IMR-90 (cell line): ENCODE results near the gene GARNL3.

Experiments
- MAFK ChIP-seq: IDR thresholded peaks from 2 replicates; pipeline ENCODE4 v1.6.1; 2012; ENCODE audit warnings: low read depth, low read length, improper control_type of control experiment
- POLR2A ChIP-seq: IDR thresholded peaks from 2 replicates; pipeline ENCODE4 v1.6.1; 2012; ENCODE audit warnings: mild to moderate bottlenecking, low read depth, low read length

DNA sequence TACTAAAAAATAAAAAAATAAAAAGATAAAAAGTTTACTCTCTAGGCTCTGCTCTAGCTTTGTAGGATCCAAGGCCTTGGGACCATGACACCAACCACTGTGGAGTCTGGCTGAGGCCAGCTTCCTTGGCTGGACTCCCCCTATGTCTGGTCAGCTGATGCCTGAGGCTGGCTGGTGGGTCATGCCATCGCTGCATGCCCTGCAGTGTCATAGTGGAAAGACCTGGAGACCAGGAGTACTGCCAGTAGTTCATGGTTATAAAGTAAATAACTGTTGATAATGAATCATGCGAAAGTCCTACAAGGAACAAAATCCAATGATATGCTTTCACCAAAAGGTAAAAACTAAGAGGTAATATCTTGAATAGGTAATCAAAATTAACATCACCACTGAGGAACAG is 43.2 kb downstream of the GARNL3 start:
- no peak for TF ChIP-seq MAFK
- TF ChIP-seq POLR2A = no peak
